GM18505 (cell line): ENCODE data around the gene GCNT4.

Experiments used
- ATAC-seq: cut with Tn5 transposase; IDR thresholded peaks from one replicate; pipeline ENCODE4 v1.9.1; 2021; ENCODE audit not compliant: unreplicated experiment
- POLR2A ChIP-seq: IDR thresholded peaks from 4 replicates; pipeline ENCODE4 v1.6.1; 2011; ENCODE audit warnings: borderline replicate concordance; ENCODE audit not compliant: insufficient read depth, insufficient read length; ENCODE audit errors: extremely low read depth

Gene GCNT4

GRCh38 chr5:75045071-75045470, 7.3 kb downstream of the GCNT4 start:
- ATAC-seq, result no peak
- TF ChIP-seq POLR2A, result no peak

GRCh38 chr5:75044406-75044805, 8.0 kb downstream of the GCNT4 start:
- ATAC-seq, result no peak
- no peak for TF ChIP-seq POLR2A

- ATAC-seq, result no peak
- no peak for TF ChIP-seq POLR2A
Observed at GRCh38 chr5:75043633-75044264, 8.6 kb downstream of the GCNT4 start.

DNA sequence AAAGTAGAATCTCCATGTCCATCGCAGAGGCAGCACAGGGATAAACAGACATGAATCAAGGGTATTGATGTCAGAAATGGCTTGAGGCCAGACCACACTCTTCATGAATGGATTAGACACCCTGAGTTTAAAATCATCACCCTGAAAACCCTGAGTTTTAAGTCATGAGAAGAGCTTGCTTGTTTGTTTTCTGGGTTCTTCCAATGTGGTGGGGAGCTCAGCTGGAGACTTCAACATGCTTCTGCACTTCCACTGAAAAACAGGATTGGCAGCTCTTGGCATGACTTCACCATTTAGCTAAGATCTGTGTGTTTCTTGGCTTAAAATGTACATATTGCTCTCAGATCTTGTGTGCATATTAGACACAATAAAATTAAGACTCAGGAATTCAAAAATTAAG, 9.8 kb downstream of the GCNT4 start:
- no peak for TF ChIP-seq POLR2A
- ATAC-seq, result no peak

- no peak for ATAC-seq
- TF ChIP-seq POLR2A, result no peak
Observed at GRCh38 chr5:75040973-75041372, 11.4 kb downstream of the GCNT4 start.

GRCh38 chr5:75037106-75037505, 15.3 kb downstream of the GCNT4 start:
- ATAC-seq, result no peak
- no peak for TF ChIP-seq POLR2A

DNA sequence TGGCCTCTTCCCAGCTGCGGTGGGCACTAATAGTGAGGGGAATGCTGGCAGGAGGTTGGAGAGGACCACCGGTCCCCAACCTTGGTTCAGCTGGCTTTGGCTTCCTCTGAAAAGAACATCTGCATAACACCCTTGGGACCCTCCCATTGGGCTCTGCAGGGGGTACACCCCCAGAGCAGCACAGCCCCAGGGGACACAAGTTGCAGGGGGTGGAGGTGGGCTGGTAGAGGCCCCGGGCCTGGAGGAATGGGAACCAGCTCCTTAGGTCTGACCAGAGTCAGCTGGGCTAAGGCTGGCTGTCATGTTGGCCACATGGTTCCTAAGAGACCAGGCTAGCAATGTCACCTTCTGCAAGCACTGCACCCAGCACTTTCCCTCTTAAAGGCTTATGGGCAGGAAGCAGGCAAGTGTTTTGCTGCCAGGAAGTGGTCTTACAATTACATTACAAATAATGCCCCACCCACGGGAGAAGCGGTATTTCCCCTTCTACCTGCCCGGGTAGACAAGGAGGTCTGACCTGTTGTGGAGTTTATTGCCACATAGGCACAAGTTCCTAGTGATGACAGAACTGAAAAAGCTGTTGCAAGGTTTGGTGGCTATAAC, 18.1 kb downstream of the GCNT4 start:
- ATAC-seq, result no peak
- no peak for TF ChIP-seq POLR2A

- ATAC-seq, result no peak
- TF ChIP-seq POLR2A, result no peak
Observed at GRCh38 chr5:75031366-75031765, 21.0 kb downstream of the GCNT4 start.

GRCh38 chr5:75028090-75028489, 24.3 kb downstream of the GCNT4 start:
- no peak for ATAC-seq
- no peak for TF ChIP-seq POLR2A

DNA sequence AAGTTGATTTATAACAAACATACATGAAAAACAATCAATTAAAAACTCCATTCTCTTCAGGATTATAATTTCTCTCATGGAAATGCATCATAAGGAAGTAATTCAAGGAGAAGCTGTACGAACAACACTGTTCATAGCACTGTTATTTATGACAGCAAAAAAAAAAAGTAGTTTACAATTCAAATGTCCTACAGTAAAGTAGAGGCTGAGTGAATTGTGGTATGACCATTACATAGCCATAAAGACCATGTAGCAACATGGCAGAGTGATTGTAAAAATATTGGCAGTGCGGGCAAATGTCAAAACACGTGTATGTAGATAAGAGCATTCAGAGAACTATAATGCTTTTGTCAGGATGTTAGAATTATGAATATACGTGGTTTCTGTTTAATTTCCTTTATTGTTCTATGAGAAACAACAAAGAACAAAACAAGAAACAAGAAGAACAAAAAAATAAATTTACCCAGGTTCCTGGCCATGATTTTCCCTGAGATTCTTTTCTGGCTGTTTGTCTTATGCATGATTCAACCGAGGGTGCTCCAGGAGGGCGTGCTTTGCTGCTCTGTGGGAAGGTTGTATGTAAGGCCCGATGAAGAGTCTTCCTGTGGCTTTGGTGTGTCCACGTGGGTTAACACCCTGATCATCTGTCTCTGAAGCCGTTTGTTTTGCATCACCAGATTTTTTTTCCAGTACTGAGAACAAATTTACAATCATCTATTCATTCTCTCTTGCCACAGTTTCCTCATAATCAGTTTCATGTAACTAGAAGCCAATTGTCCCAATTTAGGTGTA, 28.8 kb downstream of the GCNT4 start:
- TF ChIP-seq POLR2A, result no peak
- ATAC-seq, result no peak

DNA sequence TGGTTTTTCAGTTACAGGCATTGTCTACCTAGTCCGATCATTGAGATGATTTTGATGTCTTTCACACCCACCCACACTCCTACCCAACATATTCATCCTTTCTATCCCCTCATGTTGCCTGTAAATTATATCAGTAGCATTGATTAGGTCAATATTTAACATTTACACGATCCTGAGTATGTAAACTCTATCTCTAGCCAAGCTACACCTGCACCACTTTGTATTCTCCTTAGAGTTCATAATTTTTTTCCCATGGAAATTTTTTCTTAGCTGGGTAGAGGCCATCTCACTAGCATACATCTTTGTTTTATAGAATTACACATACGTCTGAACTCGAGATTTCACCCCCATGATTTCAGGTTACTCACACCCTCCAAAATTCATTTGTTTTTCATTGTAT, 30.6 kb downstream of the GCNT4 start:
- ATAC-seq, result no peak
- no peak for TF ChIP-seq POLR2A

DNA sequence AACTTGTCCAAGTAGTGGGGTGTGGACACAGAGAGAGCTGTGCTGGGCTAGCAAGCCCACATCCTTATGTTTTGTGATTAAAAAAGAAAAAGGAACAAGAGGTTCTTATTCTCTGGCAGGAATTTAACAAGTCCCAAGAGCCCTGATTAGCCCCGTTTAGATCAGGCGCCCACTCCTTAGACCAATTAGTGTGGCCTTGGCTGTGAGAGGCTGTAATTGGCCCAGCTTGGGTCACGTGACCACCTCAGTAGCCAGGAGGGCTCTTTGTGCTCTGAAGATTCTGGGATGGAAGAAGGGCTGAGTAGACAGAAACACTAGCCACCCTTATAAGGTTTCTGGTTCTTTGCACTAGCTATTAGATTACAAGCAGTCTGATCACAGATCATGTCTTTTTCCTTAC, 31.1 kb downstream of the GCNT4 start:
- no peak for TF ChIP-seq POLR2A
- ATAC-seq, result no peak

GRCh38 chr5:75020016-75020656, 32.2 kb downstream of the GCNT4 start:
- TF ChIP-seq POLR2A, result no peak
- no peak for ATAC-seq
